ENCODE data around the gene DNAJB6.

Gene DNAJB6

GRCh38 chr7:157426463-157427301, 89.9 kb downstream of the DNAJB6 start:
- H3K9me3 ChIP-seq (ENCODE audit: control insufficient read depth, low read length), result no peaks in the 10 kb centered on the region
- H3K4me1 ChIP-seq (ENCODE audit: control insufficient read depth, insufficient read depth, low read length, poor library complexity, severe bottlenecking), result no peaks in the 10 kb centered on the region
- DNase-seq, result no peak
- no peak overlapping the region for H3K4me3 ChIP-seq (ENCODE audit: insufficient read depth, low read depth, low read length, poor library complexity, severe bottlenecking)
- H3K27me3 ChIP-seq (replicated peaks; ENCODE audit: control insufficient read depth, insufficient read depth, low read length, poor library complexity, severe bottlenecking), result no peaks in the 10 kb centered on the region
- H3K36me3 ChIP-seq (ENCODE audit: control insufficient read depth, insufficient read depth, low read length), result no peaks in the 10 kb centered on the region
- H3K27ac ChIP-seq (ENCODE audit: insufficient read depth, low read length, poor library complexity, severe bottlenecking), result no peak overlapping the region

- H3K27ac ChIP-seq (ENCODE audit: insufficient read depth, low read length, poor library complexity, severe bottlenecking), result no peak overlapping the region
- peaks cover 6% of the 10 kb centered on the region for H3K4me1 ChIP-seq (ENCODE audit: control insufficient read depth, insufficient read depth, low read length, poor library complexity, severe bottlenecking)
- DNase-seq, result no peak
- no peaks in the 10 kb centered on the region for H3K27me3 ChIP-seq (replicated peaks; ENCODE audit: control insufficient read depth, insufficient read depth, low read length, poor library complexity, severe bottlenecking)
- H3K9me3 ChIP-seq (ENCODE audit: control insufficient read depth, low read length), result no peaks in the 10 kb centered on the region
- no peaks in the 10 kb centered on the region for H3K36me3 ChIP-seq (ENCODE audit: control insufficient read depth, insufficient read depth, low read length)
- no peak overlapping the region for H3K4me3 ChIP-seq (ENCODE audit: insufficient read depth, low read depth, low read length, poor library complexity, severe bottlenecking)
Observed at GRCh38 chr7:157427811-157428553, 91.2 kb downstream of the DNAJB6 start.

- no peak for DNase-seq
- no peak overlapping the region for H3K4me3 ChIP-seq (ENCODE audit: insufficient read depth, low read depth, low read length, poor library complexity, severe bottlenecking)
- no peak overlapping the region for H3K27ac ChIP-seq (ENCODE audit: insufficient read depth, low read length, poor library complexity, severe bottlenecking)
- peaks cover 8% of the 10 kb centered on the region for H3K4me1 ChIP-seq (ENCODE audit: control insufficient read depth, insufficient read depth, low read length, poor library complexity, severe bottlenecking)
- no peaks in the 10 kb centered on the region for H3K27me3 ChIP-seq (replicated peaks; ENCODE audit: control insufficient read depth, insufficient read depth, low read length, poor library complexity, severe bottlenecking)
- H3K9me3 ChIP-seq (ENCODE audit: control insufficient read depth, low read length), result no peaks in the 10 kb centered on the region
- no peaks in the 10 kb centered on the region for H3K36me3 ChIP-seq (ENCODE audit: control insufficient read depth, insufficient read depth, low read length)
Observed at GRCh38 chr7:157428554-157428945, 91.7 kb downstream of the DNAJB6 start.

- no peak for DNase-seq
- H3K36me3 ChIP-seq (ENCODE audit: control insufficient read depth, insufficient read depth, low read length), result no peaks in the 10 kb centered on the region
- H3K27ac ChIP-seq (ENCODE audit: insufficient read depth, low read length, poor library complexity, severe bottlenecking), result no peak overlapping the region
- H3K9me3 ChIP-seq (ENCODE audit: control insufficient read depth, low read length), result no peaks in the 10 kb centered on the region
- no peaks in the 10 kb centered on the region for H3K27me3 ChIP-seq (replicated peaks; ENCODE audit: control insufficient read depth, insufficient read depth, low read length, poor library complexity, severe bottlenecking)
- no peak overlapping the region for H3K4me3 ChIP-seq (ENCODE audit: insufficient read depth, low read depth, low read length, poor library complexity, severe bottlenecking)
- H3K4me1 ChIP-seq (ENCODE audit: control insufficient read depth, insufficient read depth, low read length, poor library complexity, severe bottlenecking), result peaks cover 8% of the 10 kb centered on the region
Observed at GRCh38 chr7:157429001-157429679, 92.3 kb downstream of the DNAJB6 start.

GRCh38 chr7:157429680-157430224, 92.9 kb downstream of the DNAJB6 start:
- Histone ChIP-seq H3K27ac (ENCODE audit: insufficient read depth, low read length, poor library complexity, severe bottlenecking) (no peak overlapping the region), H3K4me3 (ENCODE audit: insufficient read depth, low read depth, low read length, poor library complexity, severe bottlenecking) (no peak overlapping the region), H3K27me3 (replicated peaks; ENCODE audit: control insufficient read depth, insufficient read depth, low read length, poor library complexity, severe bottlenecking) (no peaks in the 10 kb centered on the region), H3K36me3 (ENCODE audit: control insufficient read depth, insufficient read depth, low read length) (no peaks in the 10 kb centered on the region), H3K9me3 (ENCODE audit: control insufficient read depth, low read length) (no peaks in the 10 kb centered on the region), H3K4me1 (ENCODE audit: control insufficient read depth, insufficient read depth, low read length, poor library complexity, severe bottlenecking) (peaks cover 8% of the 10 kb centered on the region)
- DNase-seq, result no peak

GRCh38 chr7:157430721-157431120, 93.9 kb downstream of the DNAJB6 start:
- H3K27me3 ChIP-seq (replicated peaks; ENCODE audit: control insufficient read depth, insufficient read depth, low read length, poor library complexity, severe bottlenecking), result no peaks in the 10 kb centered on the region
- no peak overlapping the region for H3K27ac ChIP-seq (ENCODE audit: insufficient read depth, low read length, poor library complexity, severe bottlenecking)
- no peaks in the 10 kb centered on the region for H3K9me3 ChIP-seq (ENCODE audit: control insufficient read depth, low read length)
- no peak for DNase-seq
- H3K4me1 ChIP-seq (ENCODE audit: control insufficient read depth, insufficient read depth, low read length, poor library complexity, severe bottlenecking), result peaks cover 8% of the 10 kb centered on the region
- H3K4me3 ChIP-seq (ENCODE audit: insufficient read depth, low read depth, low read length, poor library complexity, severe bottlenecking), result no peak overlapping the region
- H3K36me3 ChIP-seq (ENCODE audit: control insufficient read depth, insufficient read depth, low read length), result no peaks in the 10 kb centered on the region

GRCh38 chr7:157431173-157431950, 94.6 kb downstream of the DNAJB6 start:
- Histone ChIP-seq H3K27ac (ENCODE audit: insufficient read depth, low read length, poor library complexity, severe bottlenecking) (no peak overlapping the region), H3K9me3 (ENCODE audit: control insufficient read depth, low read length) (no peaks in the 10 kb centered on the region), H3K27me3 (replicated peaks; ENCODE audit: control insufficient read depth, insufficient read depth, low read length, poor library complexity, severe bottlenecking) (no peaks in the 10 kb centered on the region), H3K4me3 (ENCODE audit: insufficient read depth, low read depth, low read length, poor library complexity, severe bottlenecking) (no peak overlapping the region), H3K4me1 (ENCODE audit: control insufficient read depth, insufficient read depth, low read length, poor library complexity, severe bottlenecking) (peaks cover 8% of the 10 kb centered on the region), H3K36me3 (ENCODE audit: control insufficient read depth, insufficient read depth, low read length) (no peaks in the 10 kb centered on the region)
- DNase-seq, result no peak

- peaks cover 8% of the 10 kb centered on the region for H3K4me1 ChIP-seq (ENCODE audit: control insufficient read depth, insufficient read depth, low read length, poor library complexity, severe bottlenecking)
- no peak overlapping the region for H3K4me3 ChIP-seq (ENCODE audit: insufficient read depth, low read depth, low read length, poor library complexity, severe bottlenecking)
- no peaks in the 10 kb centered on the region for H3K27me3 ChIP-seq (replicated peaks; ENCODE audit: control insufficient read depth, insufficient read depth, low read length, poor library complexity, severe bottlenecking)
- no peak overlapping the region for H3K27ac ChIP-seq (ENCODE audit: insufficient read depth, low read length, poor library complexity, severe bottlenecking)
- DNase-seq, result no peak
- H3K36me3 ChIP-seq (ENCODE audit: control insufficient read depth, insufficient read depth, low read length), result no peaks in the 10 kb centered on the region
- no peaks in the 10 kb centered on the region for H3K9me3 ChIP-seq (ENCODE audit: control insufficient read depth, low read length)
Observed at GRCh38 chr7:157431951-157432540, 95.2 kb downstream of the DNAJB6 start.

GRCh38 chr7:157432541-157432956, 95.7 kb downstream of the DNAJB6 start:
- DNase-seq, result no peak
- Histone ChIP-seq H3K4me3 (ENCODE audit: insufficient read depth, low read depth, low read length, poor library complexity, severe bottlenecking) (no peak overlapping the region), H3K36me3 (ENCODE audit: control insufficient read depth, insufficient read depth, low read length) (no peaks in the 10 kb centered on the region), H3K27me3 (replicated peaks; ENCODE audit: control insufficient read depth, insufficient read depth, low read length, poor library complexity, severe bottlenecking) (no peaks in the 10 kb centered on the region), H3K4me1 (ENCODE audit: control insufficient read depth, insufficient read depth, low read length, poor library complexity, severe bottlenecking) (peaks cover 8% of the 10 kb centered on the region), H3K27ac (ENCODE audit: insufficient read depth, low read length, poor library complexity, severe bottlenecking) (no peak overlapping the region), H3K9me3 (ENCODE audit: control insufficient read depth, low read length) (no peaks in the 10 kb centered on the region)

Measured in effector memory CD4-positive, alpha-beta T cell (primary cell).